ENCODE measurements around the gene ICE2. TPM values are rescaled to one million over a fixed set of nuclear protein-coding genes. Genes with fewer than 3 reads are reported as not detected.

ICE2 gene
- total RNA-seq, 1 experiment from 2014 or later: 76.7 TPM

DNA sequence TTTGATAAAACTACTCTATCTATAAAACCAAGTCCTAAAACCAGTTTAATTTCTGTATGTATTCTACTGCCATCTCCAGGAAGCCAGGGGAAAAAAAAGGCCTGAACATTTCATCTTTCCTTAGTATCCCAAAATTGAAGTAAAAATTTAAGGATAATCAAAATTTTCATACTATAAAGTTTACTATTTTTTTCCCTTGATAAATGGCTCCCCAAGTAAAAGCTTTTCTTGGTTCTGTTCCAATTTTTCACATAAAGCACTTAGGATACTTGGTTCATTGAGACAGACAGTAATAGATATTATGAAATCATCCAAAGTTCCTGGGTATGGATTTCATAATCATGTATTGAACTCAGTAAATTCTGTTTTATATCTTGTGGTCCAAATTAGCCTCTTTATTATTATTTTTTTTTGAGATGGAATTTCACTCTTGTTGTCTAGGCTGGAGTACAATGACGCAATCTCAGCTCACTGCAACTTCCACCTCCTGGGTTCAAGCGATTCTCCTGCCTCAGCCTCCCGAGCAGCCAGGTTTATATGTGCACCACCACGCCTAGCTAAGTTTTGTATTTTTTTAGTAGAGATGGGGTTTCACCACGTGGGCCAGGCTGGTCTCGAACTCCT lies 34.5 kb downstream of the ICE2 start:
- Mint-ChIP-seq H3K27ac (ENCODE audit: unreplicated experiment) (peak overlapping the region; percentile 12), H3K9me3 (ENCODE audit: low read depth, unreplicated experiment) (no peaks in the 10 kb centered on the region), H3K4me1 (ENCODE audit: low read depth, unreplicated experiment) (peaks cover 16% of the 10 kb centered on the region), H3K36me3 (ENCODE audit: insufficient read depth, unreplicated experiment) (peaks cover 21% of the 10 kb centered on the region), H3K27me3 (ENCODE audit: unreplicated experiment) (no peaks in the 10 kb centered on the region), H3K4me3 (ENCODE audit: low read depth, unreplicated experiment) (no peak overlapping the region)
- DNase-seq: peak; percentile 13
- CTCF ChIA-PET: interaction anchor here (0.6 to 1.9 kb wide), 11 partner anchors 21 to 755 kb away, joined by 3 to 7 read pairs (median 4); no protein-coding TSS in a partner anchor
- BruUV-seq (replicated peaks): no TSS peak
- intact Hi-C loops (cut with micrococcal nuclease; ENCODE audit: unreplicated experiment): loop anchor here (1.0 to 2.0 kb wide), 3 partner anchors 54 to 117 kb away; no protein-coding TSS in a partner anchor
- TF ChIP-seq, protein P1, sequence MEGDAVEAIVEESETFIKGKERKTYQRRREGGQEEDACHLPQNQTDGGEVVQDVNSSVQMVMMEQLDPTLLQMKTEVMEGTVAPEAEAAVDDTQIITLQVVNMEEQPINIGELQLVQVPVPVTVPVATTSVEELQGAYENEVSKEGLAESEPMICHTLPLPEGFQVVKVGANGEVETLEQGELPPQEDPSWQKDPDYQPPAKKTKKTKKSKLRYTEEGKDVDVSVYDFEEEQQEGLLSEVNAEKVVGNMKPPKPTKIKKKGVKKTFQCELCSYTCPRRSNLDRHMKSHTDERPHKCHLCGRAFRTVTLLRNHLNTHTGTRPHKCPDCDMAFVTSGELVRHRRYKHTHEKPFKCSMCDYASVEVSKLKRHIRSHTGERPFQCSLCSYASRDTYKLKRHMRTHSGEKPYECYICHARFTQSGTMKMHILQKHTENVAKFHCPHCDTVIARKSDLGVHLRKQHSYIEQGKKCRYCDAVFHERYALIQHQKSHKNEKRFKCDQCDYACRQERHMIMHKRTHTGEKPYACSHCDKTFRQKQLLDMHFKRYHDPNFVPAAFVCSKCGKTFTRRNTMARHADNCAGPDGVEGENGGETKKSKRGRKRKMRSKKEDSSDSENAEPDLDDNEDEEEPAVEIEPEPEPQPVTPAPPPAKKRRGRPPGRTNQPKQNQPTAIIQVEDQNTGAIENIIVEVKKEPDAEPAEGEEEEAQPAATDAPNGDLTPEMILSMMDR (IDR thresholded peaks at IDR 0.05; ENCODE audit: unreplicated experiment): peak; percentile 17

DNA sequence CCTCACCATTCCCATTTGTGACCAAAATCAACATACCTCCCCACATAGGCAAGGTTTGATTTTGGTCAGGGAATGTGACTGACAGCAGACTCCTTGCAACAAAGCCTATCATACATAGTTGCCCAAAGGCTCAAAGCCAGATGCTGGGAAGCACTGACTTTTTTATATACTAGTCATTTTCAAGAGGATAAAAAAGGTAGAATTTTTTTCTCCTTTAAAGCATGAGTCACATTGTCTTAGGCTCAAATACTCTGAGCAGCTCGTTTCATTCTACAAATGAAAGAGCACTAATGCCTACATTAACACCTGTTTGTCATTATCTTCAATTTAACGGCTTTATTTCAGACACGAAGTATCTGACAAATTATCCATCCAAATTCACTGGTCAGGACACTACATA lies 36.2 kb downstream of the ICE2 start:
- H3K27me3 Mint-ChIP-seq (ENCODE audit: unreplicated experiment): no peaks in the 10 kb centered on the region
- TF ChIP-seq, protein P1 (IDR thresholded peaks at IDR 0.05; ENCODE audit: unreplicated experiment): no peak
- peaks cover 16% of the 10 kb centered on the region for H3K4me1 Mint-ChIP-seq (ENCODE audit: low read depth, unreplicated experiment)
- no peak overlapping the region for H3K27ac Mint-ChIP-seq (ENCODE audit: unreplicated experiment)
- H3K4me3 Mint-ChIP-seq (ENCODE audit: low read depth, unreplicated experiment): no peak overlapping the region
- CTCF ChIA-PET: interaction anchor here (0.6 to 1.9 kb wide), 4 partner anchors 47 to 753 kb away, joined by 3 to 5 read pairs (median 4); no protein-coding TSS in a partner anchor
- DNase-seq: no peak
- intact Hi-C loops (cut with micrococcal nuclease; ENCODE audit: unreplicated experiment): no loop called here
- BruUV-seq (replicated peaks): no TSS peak
- peaks cover 21% of the 10 kb centered on the region for H3K36me3 Mint-ChIP-seq (ENCODE audit: insufficient read depth, unreplicated experiment)
- no peaks in the 10 kb centered on the region for H3K9me3 Mint-ChIP-seq (ENCODE audit: low read depth, unreplicated experiment)

DNA sequence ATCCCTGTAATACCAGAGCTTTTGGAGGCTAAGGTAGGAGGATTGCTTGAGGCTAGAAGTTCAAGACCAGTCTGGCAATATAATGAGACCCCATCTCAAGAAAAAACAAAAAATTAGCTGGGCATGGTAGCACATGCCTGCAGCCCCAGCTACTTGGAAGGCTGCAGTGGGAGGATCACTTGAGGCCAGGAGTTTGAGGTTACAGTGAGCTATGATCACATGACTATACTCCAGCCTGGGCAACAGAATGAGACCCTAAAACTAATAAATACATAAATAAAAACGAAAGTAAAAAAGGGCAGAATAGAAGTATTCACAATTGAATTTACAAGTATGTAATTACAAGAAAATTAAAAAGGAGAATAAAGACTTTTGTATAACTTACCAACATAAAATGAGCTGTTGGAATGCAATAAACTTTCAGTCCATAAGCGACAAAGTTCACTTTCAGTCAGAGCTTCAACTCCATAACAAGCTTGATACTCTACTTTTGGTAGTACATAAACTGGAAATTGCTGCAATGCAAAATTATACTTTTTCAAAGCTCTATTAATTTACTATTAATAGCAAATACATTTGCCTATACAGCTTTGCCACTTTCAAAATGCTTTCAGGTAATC lies 36.8 kb downstream of the ICE2 start:
- no TSS peak for BruUV-seq (replicated peaks)
- Mint-ChIP-seq H3K9me3 (ENCODE audit: low read depth, unreplicated experiment) (no peaks in the 10 kb centered on the region), H3K27me3 (ENCODE audit: unreplicated experiment) (no peaks in the 10 kb centered on the region), H3K4me3 (ENCODE audit: low read depth, unreplicated experiment) (no peak overlapping the region), H3K27ac (ENCODE audit: unreplicated experiment) (peak overlapping the region; percentile 48), H3K36me3 (ENCODE audit: insufficient read depth, unreplicated experiment) (peaks cover 21% of the 10 kb centered on the region), H3K4me1 (ENCODE audit: low read depth, unreplicated experiment) (peaks cover 16% of the 10 kb centered on the region)
- TF ChIP-seq, protein P1 (IDR thresholded peaks at IDR 0.05; ENCODE audit: unreplicated experiment): no peak
- intact Hi-C loops (cut with micrococcal nuclease; ENCODE audit: unreplicated experiment): no loop called here
- CTCF ChIA-PET: interaction anchor here (1.0 to 1.9 kb wide), 3 partner anchors 47 to 68 kb away, joined by 3 to 4 read pairs (median 4); no protein-coding TSS in a partner anchor
- no peak for DNase-seq

DNA sequence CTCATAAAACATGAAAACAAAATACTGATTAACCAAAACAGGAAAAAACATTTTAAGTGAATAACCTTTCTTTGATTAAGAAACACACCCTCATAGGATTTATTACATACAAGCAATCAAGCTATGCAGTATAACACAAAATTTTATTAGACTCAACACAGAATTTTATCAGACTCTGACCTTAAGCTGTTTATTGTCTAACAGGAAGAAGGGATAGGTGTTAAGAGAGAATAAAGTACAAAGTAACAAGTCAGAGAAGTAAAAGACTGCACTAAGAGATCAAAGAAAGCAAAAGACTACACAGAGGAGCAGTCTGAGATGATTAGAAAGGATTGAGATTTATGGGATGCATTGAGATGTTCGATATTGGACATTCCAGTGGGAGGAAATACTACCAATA lies 37.6 kb downstream of the ICE2 start:
- Mint-ChIP-seq H3K27me3 (ENCODE audit: unreplicated experiment) (no peaks in the 10 kb centered on the region), H3K4me3 (ENCODE audit: low read depth, unreplicated experiment) (no peak overlapping the region), H3K4me1 (ENCODE audit: low read depth, unreplicated experiment) (peaks cover 16% of the 10 kb centered on the region), H3K27ac (ENCODE audit: unreplicated experiment) (peak overlapping the region; percentile 48), H3K36me3 (ENCODE audit: insufficient read depth, unreplicated experiment) (peaks cover 16% of the 10 kb centered on the region), H3K9me3 (ENCODE audit: low read depth, unreplicated experiment) (no peaks in the 10 kb centered on the region)
- no TSS peak for BruUV-seq (replicated peaks)
- TF ChIP-seq, protein P1 (IDR thresholded peaks at IDR 0.05; ENCODE audit: unreplicated experiment): no peak
- CTCF ChIA-PET: interaction anchor here (1.2 kb wide), 1 partner anchor 48 kb away, joined by 4 read pairs; no protein-coding TSS in a partner anchor
- DNase-seq: no peak
- intact Hi-C loops (cut with micrococcal nuclease; ENCODE audit: unreplicated experiment): no loop called here

All from Calu3 (cell line).